ENCODE results near the gene CD300LG.
"Not testable (repeated sequence)": the region's sequence is repeated elsewhere in the genome, so short reads cannot be mapped to it uniquely, and the experiment has no call there.

Gene CD300LG, protein sequence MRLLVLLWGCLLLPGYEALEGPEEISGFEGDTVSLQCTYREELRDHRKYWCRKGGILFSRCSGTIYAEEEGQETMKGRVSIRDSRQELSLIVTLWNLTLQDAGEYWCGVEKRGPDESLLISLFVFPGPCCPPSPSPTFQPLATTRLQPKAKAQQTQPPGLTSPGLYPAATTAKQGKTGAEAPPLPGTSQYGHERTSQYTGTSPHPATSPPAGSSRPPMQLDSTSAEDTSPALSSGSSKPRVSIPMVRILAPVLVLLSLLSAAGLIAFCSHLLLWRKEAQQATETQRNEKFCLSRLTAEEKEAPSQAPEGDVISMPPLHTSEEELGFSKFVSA

GRCh38 chr17:43846963-43847371, at the start of gene CD300LG:
CD300LG (plus strand) TSS chr17:43847176; CDS start chr17:43847217, 41 bp downstream.
- DNase-seq (ENCODE audit: low spot score) = no peak

GRCh38 chr17:43798024-43798423, 49.0 kb upstream of the CD300LG start:
- DNase-seq (ENCODE audit: low spot score) = not testable (repeated sequence)

- no peak for DNase-seq (ENCODE audit: low spot score)
Measured at GRCh38 chr17:43799047-43799446, 47.9 kb upstream of the CD300LG start.

DNA sequence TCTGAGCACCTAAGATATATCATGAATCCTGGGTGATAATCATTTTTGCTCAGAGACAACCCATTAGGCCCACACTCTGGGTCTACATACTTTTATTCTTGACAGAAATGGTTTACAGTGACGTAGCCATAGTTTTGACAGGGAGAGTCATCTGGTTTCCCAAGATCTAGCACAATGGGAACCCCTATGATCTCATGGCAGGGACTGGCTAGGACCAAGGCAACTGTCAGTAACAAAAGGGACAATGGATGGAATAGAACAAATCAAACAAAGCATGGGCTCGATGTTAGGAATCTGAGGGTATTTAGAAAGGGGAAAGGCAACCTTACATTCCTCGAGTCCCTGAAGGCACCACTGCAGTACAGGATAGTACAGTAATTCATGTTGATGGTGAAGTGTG, 46.2 kb upstream of the CD300LG start:
- DNase-seq (ENCODE audit: low spot score) = no peak

DNA sequence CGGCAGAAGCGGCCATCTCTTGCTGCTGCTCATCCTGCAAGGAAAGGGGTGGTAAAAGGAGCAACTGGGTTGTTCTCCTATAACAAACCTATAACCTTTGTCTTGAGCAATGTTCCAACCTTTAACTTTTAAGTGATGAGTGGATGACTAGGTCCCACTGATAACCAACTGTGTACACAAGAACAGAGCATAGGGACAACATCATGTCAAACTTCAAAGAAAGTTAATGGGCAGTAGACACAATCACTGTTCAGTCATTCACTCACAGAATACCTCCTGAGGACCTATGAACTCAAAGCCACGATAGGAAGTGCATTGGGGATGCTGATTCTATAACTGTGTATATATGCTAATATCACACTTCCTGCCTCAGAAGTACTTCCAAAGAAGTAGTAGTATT, 45.1 kb upstream of the CD300LG start:
- no peak for DNase-seq (ENCODE audit: low spot score)

- peak; percentile 29 for DNase-seq (ENCODE audit: low spot score)
Measured at GRCh38 chr17:43803758-43804157, 43.2 kb upstream of the CD300LG start.

GRCh38 chr17:43805117-43805516, 41.9 kb upstream of the CD300LG start:
- no peak for DNase-seq (ENCODE audit: low spot score)

- no peak for DNase-seq (ENCODE audit: low spot score)
Measured at GRCh38 chr17:43808076-43808475, 38.9 kb upstream of the CD300LG start.

DNA sequence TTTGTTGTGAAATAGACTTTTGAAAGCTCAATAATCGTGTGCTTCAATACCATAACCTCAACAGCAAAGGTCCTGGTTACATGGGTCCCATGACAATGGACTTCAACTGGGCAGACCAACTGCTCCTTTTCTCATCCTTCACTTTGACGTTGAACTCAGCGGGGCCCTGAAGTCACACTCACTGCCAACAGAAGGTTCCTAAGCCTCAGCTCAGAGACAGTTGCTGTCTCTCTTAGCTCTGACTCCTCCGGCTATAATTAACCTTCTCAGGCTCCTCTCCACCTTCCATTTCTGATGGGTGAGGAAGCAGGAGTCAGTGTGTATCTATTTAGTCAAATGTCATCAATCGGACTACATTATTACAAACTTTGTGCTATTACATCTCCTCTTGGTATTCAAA, 37.9 kb upstream of the CD300LG start:
- no peak for DNase-seq (ENCODE audit: low spot score)

DNA sequence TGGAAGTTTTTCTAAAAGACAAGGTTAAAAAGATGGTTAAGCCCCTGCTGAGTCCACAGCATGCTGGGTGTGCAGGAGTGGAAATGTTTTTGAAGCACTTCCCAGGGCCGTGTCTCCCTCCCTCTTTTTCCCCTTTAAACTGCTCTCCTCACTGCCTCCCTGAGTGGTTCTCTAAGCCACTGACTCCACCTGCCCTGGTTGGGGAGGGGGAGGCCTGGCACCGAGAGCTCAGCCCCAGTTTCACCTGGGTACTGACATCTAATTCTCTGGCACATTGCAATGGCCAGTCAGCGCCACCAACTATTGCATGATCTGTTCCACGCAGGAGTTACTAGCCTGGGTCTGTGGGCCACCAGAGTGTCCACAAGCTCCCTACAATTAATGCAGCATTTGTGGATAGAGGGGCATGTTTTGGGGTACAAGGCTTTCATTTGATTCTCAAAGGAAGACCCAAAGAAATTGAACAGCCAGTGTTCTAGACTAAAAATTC, 36.7 kb upstream of the CD300LG start:
- DNase-seq (ENCODE audit: low spot score) = no peak

- no peak for DNase-seq (ENCODE audit: low spot score)
Measured at GRCh38 chr17:43810823-43811222, 36.2 kb upstream of the CD300LG start.

DNA sequence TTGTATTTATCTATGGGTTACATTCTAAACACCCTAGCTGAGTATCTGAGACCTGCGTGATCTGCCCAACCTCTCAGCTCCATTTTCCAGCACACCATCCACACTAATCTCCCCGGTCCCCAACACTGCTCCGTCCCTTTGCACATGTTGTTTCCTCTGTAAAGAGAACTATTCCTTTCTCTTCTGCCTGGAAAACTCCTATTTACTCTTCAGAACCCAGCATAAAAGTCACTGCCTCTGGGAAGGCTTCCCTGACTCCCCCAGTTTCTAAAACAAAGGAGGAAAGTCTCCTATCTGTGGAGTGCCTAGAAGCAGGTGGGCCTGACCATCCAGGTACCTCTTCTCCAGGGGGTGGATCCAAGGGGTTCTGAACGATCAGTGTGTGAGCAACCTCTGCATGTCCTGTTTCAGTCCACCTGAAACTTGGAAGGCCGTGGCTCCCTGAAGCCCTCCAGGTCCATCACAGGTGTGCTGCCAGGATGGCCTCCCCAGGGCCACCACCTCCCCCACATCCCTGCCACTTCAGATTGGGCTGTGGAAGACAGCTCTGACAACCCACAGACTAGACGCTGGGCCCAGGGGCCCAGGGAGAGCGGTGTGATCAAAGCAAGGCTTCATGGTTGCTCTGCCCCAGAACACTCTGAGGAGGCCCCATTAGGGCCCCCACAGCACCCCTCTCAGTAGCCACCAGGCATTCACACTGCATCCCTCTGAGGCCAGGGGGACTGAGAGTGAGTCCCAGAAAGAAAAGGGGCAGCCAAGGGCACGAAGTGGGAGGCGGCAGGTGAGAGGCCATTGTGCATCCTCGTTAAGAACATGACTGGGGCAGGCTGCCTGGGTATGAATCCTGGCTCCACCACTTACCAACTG, 34.3 kb upstream of the CD300LG start:
- no peak for DNase-seq (ENCODE audit: low spot score)

DNA sequence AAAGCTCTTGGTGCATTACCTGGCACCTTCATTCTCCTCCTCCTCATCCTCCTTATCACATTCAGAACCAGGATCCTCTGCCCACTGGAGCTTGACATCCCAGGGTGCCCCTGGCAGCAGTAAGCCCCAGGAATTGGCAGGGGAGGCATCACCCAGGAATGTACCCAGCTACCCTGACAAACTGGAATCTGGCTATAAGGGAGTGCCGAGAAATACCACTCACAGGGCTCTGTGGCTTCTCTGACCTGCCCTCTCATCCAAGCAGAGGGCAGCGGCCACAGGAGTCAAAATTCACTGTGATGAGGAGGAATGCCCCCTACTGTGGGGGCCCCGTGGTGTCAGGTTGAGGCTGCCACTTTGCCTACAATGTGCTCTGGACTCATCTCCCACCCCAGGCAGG, 33.6 kb upstream of the CD300LG start:
- DNase-seq (ENCODE audit: low spot score) = no peak

DNA sequence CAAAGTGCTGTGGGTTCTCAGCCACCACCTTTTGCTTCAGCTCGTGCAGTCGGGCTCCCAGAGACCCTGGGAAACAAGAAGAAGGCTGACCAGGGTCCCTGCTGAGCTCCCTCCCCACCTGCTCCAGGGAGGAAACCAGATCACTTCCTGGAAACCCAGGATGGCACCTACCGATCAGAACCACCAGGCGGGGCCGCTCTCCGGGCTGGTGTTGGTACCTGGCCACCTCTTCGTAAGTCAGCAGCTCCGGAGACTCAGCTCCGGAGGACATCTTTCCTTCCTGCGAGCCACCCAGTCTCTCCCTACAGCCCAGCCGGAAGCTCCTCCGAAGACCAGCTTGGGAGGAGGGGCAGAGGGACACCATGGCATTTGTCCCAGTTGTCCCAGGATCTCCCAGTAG, 33.0 kb upstream of the CD300LG start:
- DNase-seq (ENCODE audit: low spot score) = no peak

DNA sequence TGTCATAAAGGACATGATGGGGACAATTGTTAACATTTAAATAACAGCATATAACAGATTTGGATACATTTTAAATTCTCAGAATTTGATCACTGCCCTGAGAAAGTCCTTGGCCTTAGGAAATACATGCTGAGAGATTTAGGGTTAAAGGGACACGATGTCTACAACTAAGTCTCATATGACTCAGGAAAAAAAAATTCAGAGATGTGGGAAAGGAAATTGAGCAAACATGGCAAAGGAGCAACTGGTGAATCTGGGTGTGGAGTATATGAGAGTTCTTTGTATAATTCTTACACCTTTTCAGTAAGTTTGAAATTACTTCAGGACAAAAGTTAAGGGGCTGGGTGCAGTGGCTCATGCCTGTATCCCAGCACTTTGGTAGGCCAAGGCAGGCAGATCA, 32.3 kb upstream of the CD300LG start:
- peak; percentile 83 for DNase-seq (ENCODE audit: low spot score)

DNA sequence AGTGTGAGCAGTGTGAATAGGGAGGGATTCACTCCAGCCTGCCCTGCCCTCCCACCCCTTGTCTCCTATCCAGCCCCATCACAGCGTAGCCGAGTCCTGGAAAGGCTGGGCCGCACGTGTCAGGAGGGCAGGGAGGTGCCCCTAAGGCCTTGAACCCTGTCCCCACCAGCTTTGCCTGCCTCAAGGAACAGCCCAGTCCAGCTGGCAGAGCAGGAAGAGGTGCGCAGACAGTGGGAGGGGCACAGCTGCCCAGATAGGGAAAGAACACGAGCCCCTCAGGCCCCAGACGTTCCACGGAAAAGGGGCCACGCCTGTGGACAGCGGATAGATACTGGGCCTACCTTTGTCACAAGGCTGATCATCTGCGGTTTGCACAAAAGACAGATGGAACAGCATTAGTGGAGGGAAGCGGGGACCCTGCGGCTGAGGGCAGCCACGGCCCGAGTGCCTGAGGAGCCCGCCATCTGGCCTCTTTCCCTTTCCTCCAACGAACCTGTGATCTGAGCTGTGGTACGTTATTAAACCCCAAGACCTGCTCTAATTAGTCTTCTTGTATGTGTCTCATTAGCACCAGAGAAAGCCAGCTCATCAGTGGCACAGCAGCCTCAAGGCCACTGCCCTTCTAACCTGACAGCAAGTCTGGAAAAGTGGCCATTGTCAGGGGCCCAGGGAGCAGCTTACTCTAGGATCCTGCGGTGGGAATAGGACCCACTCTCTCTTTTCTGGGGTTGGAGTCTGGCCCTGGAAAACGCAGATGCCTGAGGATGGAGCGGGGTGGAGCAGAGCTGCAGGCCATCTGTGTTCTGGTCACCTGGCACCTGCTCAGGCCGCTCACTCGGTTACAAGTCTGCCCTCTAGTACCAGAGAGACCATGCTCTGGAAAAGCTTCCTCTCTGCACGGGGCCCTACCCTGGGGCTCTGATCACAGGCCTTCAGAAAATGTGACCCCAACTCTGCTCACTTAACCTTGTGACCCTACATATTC, 30.3 kb upstream of the CD300LG start:
- DNase-seq (ENCODE audit: low spot score) = no peak

DNA sequence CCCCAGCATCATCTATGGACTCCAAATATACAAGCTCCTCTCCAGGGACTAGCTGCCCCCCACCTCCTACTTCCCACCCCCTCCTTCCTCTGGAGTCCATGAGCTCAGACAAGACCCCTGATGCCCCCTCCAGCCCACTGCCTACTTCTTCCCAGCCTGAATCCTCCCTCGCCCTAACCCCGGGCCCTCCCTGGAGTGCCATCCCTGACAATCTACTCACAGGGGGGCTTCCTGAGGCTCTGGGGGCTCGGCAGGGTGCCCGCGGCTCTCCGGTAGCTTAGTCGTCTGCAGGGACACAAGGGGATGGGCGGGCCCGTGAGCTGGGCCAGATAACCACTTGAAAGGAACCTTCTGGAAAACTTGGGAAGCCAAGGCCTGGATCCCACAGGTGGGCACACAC, 29.1 kb upstream of the CD300LG start:
- DNase-seq (ENCODE audit: low spot score) = no peak

GRCh38 chr17:43818966-43819365, 28.0 kb upstream of the CD300LG start:
- no peak for DNase-seq (ENCODE audit: low spot score)

GRCh38 chr17:43820759-43821158, 26.2 kb upstream of the CD300LG start:
- no peak for DNase-seq (ENCODE audit: low spot score)

DNA sequence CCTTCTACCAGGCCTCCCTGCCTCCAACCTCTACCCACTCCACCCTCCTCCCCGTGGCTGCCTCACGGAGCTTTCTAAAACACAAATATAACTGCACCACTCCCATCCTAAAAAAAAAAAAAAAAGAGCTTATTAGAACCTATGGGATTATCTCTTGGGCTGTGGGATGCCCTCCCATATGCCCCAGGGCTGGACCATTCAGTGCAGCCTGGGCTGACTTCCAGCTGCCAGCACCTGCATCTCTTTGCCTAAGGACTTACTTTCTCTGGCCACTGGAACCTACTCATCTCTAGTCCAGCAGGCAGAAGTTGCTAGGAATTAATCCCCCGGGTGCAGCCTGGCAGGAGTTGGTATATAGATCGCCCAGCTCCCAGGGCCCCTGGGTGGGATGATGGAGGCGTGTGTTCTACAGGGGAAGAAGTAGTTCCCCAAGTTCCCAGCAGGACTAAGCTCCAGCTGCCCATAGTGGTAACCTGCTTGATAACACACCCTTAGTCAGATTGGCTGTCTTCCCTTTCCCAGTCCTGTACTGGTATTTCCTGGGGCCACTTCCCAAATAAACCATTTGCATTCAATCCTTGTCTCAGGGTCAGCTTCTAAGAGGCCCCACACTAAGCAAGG, 24.3 kb upstream of the CD300LG start:
- no peak for DNase-seq (ENCODE audit: low spot score)

DNA sequence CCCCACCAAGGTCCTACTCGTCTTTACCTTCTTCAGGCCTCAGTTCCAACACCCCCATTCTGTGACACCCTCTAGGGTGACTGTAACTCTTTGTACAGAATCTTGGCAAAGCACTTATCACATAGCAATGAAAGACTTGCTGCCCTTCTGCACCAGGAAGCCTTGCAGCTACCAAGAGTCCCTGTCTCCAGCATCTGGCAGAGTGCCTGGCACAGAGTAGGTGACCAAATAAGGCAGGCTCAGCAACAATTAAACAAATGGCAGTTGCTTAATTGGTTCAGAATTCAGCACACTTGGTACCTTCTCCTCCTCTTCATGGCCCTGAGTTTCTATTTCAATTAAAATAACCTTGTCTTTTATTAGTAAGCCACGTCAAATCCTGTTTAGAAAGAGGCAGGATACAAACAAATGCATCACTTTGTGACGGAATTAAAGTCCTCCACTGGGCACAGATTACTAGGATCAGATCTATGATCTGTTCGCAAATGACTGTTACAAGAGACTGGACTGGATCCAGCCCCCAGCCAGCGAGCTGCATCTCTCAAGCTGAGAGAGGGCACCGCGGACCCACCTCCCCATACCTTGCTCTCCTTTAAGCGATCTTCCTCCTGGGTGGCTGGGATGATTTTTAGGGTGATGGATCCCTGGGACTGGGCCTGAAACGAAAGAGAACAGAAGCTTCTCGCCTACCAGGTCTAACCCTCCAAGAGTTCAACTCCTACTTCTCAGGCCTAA, 23.5 kb upstream of the CD300LG start:
- DNase-seq (ENCODE audit: low spot score) = no peak
